Skeletal muscle tissue (tissue), 4 donors: ENCODE data around the gene KCTD11. TPM values are rescaled to one million over a fixed set of nuclear protein-coding genes. Genes with fewer than 3 reads are reported as not detected.
A peak's percentile ranks its signal among the peaks of the same experiment; 100 is the strongest.
"Not testable (repeated sequence)": the region's sequence is repeated elsewhere in the genome, so short reads cannot be mapped to it uniquely, and the experiment has no call there.

Source experiments
- H3K27ac ChIP-seq: one replicate; pipeline ENCODE4 v1.7.0; 2013; ENCODE audit warnings: mild to moderate bottlenecking, low read depth, low read length, inconsistent platforms
- H3K27me3 ChIP-seq, 3 donors: one replicate each; pipeline ENCODE4 v1.7.0; 2013; ENCODE audit warnings: low read length in 3 of 3; ENCODE audit not compliant: control insufficient read depth in 3 of 3, insufficient read depth in 3 of 3
- H3K36me3 ChIP-seq, 3 donors: one replicate each; pipeline ENCODE4 v1.7.0; 2013; ENCODE audit warnings: low read length in 3 of 3; ENCODE audit not compliant: control insufficient read depth in 3 of 3, insufficient read depth in 3 of 3
- H3K4me1 ChIP-seq, 3 donors: one replicate each; pipeline ENCODE4 v1.7.0; 2013; ENCODE audit warnings: low read length in 3 of 3, mild to moderate bottlenecking in 3 of 3; ENCODE audit not compliant: control insufficient read depth in 3 of 3, insufficient read depth in 3 of 3
- H3K4me3 ChIP-seq, 3 donors: one replicate each; pipeline ENCODE4 v1.7.0; 2013; ENCODE audit warnings: low read length in 3 of 3
- H3K9ac ChIP-seq, 3 donors: one replicate each; pipeline ENCODE4 v1.7.0; 2013; ENCODE audit warnings: low read length in 3 of 3, mild to moderate bottlenecking in 3 of 3, moderate library complexity in 2 of 3, low read depth in 1 of 3
- H3K9me3 ChIP-seq, 3 donors: one replicate each; pipeline ENCODE4 v1.7.0; 2013; ENCODE audit warnings: low read length in 3 of 3; ENCODE audit not compliant: control insufficient read depth in 3 of 3
- total RNA-seq: library from RNA; depleted of rRNA; stranded (reverse); fragments of >200 nt; gene quantifications from one replicate; pipeline ENCODE4 v1.2.3, GENCODE V29; 2014
- donor health status: Osteomylitis.

Gene KCTD11
- total RNA-seq, 1 donor from 2014 or later, result 4.2 TPM

DNA sequence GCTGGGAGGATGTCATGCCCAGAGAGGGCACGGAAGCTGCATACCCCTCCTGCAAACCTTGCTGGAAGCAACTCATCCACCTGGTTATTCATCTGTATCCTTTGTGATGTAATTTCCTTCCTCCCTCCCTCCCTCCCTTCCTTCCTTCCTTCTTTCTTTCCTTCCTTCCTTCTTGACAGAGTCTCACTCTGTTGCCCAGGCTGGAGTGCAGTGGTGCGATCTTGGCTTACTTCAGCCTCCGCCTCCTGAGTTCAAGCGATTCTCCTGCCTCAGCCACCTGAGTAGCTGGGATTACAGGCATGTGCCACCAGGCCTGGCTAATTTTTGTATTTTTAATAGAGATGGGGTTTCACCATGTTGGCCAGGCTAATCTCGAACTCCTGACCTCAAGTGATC, 16.6 kb downstream of the KCTD11 start:
- H3K4me1 ChIP-seq, H3K27ac ChIP-seq, H3K36me3 ChIP-seq, H3K4me3 ChIP-seq, H3K9me3 ChIP-seq, H3K27me3 ChIP-seq, H3K9ac ChIP-seq: not testable (repeated sequence)

GRCh38 chr17:7369825-7370224, 17.9 kb downstream of the KCTD11 start:
- Histone ChIP-seq H3K27ac (no peak overlapping the region), H3K27me3 (peaks cover 0 to 2% (median 0%) of the 10 kb centered on the region in 3 donors), H3K36me3 (no peaks in the 10 kb centered on the region), H3K9me3 (no peaks in the 10 kb centered on the region), H3K9ac (no peak overlapping the region), H3K4me3 (no peak overlapping the region), H3K4me1 (no peaks in the 10 kb centered on the region)

DNA sequence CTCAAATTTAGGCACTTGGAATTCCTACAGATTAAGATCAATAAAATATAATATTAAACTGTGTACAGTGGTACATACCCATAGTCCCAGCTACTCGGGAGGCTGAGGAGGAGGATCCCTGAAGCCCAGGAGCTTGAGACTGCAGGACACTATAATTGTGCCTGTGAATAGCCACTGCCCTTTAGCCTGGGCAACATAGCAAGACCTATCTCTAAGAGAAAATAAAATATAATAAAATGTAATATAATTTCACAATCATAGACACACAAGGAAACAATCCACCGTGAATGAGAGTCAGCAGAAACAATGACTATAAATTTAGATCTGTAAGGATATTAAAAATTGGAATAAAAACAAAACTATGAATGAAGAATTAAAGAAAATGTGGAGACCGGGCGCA, 18.9 kb downstream of the KCTD11 start:
- H3K4me3 ChIP-seq, result no peak overlapping the region
- H3K9ac ChIP-seq, result no peak overlapping the region
- no peak overlapping the region for H3K27ac ChIP-seq
- H3K4me1 ChIP-seq, result no peaks in the 10 kb centered on the region
- no peaks in the 10 kb centered on the region for H3K9me3 ChIP-seq
- no peaks in the 10 kb centered on the region for H3K36me3 ChIP-seq
- peaks cover 0 to 2% (median 0%) of the 10 kb centered on the region in 3 donors for H3K27me3 ChIP-seq

- Histone ChIP-seq H3K36me3 (no peaks in the 10 kb centered on the region), H3K9ac (no peak overlapping the region), H3K4me3 (no peak overlapping the region), H3K4me1 (no peaks in the 10 kb centered on the region), H3K27me3 (peaks cover 0 to 2% (median 0%) of the 10 kb centered on the region in 3 donors), H3K9me3 (no peaks in the 10 kb centered on the region), H3K27ac (no peak overlapping the region)
Observed at GRCh38 chr17:7374353-7374752, 22.4 kb downstream of the KCTD11 start.

DNA sequence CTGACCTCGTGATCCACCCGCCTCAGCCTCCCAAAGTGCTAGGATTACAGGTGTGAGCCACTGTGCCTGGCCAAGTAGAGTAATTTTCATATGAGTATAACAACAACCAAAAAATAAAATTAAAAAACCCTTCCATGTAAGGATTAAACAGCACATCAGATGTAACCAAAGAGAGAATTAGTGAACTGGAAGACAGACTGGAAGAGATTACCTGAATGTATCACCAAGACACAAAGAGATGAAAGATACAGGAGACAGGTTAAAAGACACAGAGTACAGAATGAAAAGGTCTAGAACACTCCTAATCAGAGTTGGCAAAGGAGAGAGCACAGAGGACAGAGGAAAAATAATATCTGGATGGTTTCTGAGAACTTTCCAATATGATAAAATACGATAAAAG, 27.2 kb downstream of the KCTD11 start:
- no peak overlapping the region for H3K27ac ChIP-seq
- H3K9me3 ChIP-seq, result no peaks in the 10 kb centered on the region
- peaks cover 10 to 37% (median 29%) of the 10 kb centered on the region in 3 donors for H3K27me3 ChIP-seq
- H3K36me3 ChIP-seq, result no peaks in the 10 kb centered on the region
- no peak overlapping the region for H3K9ac ChIP-seq
- H3K4me1 ChIP-seq, result peaks cover 24 to 34% (median 24%) of the 10 kb centered on the region in 3 donors
- no peak overlapping the region for H3K4me3 ChIP-seq

GRCh38 chr17:7380321-7380720, 28.4 kb downstream of the KCTD11 start:
- Histone ChIP-seq H3K27ac (peak overlapping the region; percentile 84), H3K4me3 (peak overlapping the region; percentile 65 to 70 (median 65)), H3K27me3 (peaks cover 10 to 43% (median 29%) of the 10 kb centered on the region in 3 donors), H3K9me3 (no peaks in the 10 kb centered on the region), H3K4me1 (peaks cover 24 to 34% (median 27%) of the 10 kb centered on the region in 3 donors), H3K36me3 (no peaks in the 10 kb centered on the region), H3K9ac (peak overlapping the region; percentile 72 to 87 (median 76))

DNA sequence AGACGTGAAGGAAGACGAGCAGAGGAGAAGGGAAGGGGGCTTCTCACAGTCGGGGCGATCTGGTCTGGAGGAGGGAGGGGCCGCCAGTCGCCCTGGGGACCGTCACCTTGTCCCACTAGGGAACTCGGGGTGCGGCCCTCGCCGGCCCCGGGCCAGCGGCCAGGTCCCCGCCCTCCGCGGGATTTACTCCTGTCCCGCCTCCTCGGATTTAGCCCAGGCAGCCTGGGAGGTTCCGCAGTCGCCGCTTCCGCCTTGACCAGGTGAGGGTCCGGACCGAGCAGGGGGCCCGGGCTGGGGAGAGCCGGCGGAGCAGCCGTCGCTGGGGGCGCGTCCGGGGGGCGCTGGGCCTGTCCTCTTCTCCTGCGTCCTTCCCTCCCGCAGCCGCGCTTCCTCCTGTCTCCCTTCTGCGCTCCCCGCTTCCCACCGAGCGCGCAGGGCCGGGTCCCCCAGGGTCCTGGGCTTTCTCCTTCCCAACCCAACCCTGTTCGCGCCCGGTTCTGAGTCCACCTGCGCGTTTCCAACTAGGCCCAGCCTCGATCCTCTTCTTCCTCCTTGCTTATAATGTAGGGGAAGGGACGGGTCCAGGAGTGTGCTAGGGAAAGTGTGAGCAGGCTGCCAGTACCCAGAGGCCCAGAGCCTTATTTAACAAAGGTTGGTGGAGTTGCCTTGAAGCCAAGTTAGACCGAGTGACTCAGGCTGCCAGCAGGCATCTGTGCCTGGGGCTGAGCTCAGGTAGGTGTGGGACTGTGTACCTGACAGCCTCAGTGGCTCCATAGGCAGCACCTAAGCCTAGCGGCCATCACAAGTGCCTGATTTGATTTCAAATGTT, 29.1 kb downstream of the KCTD11 start, which contains the start of gene TNK1:
Gene TNK1, plus strand, starts transcription at position 235 of the 829 bp plus-strand sequence. CDS start 1,838 bp downstream, outside the sequence.
- H3K9ac ChIP-seq, result peak within 1 kb of the TSS; percentile 72 to 87 (median 76)
- peak within 1 kb of the TSS; percentile 84 for H3K27ac ChIP-seq

GRCh38 chr17:7382901-7383300, 30.9 kb downstream of the KCTD11 start:
- peaks cover 10 to 43% (median 29%) of the 10 kb centered on the region in 3 donors for H3K27me3 ChIP-seq
- no peak overlapping the region for H3K4me3 ChIP-seq
- H3K9ac ChIP-seq, result no peak overlapping the region
- H3K27ac ChIP-seq, result no peak overlapping the region
- peaks cover 24 to 34% (median 27%) of the 10 kb centered on the region in 3 donors for H3K4me1 ChIP-seq
- H3K9me3 ChIP-seq, result no peaks in the 10 kb centered on the region
- no peaks in the 10 kb centered on the region for H3K36me3 ChIP-seq

More for the DNA sequence above, 29.1 kb downstream of the KCTD11 start, which contains the start of gene TNK1:
- peak within 1 kb of the TSS; percentile 65 to 70 (median 65) for H3K4me3 ChIP-seq
- peaks cover 10 to 43% (median 29%) of the 10 kb centered on the region in 3 donors for H3K27me3 ChIP-seq
- H3K36me3 ChIP-seq, result no peaks in the 10 kb centered on the region
- H3K4me1 ChIP-seq, result peaks cover 24 to 34% (median 27%) of the 10 kb centered on the region in 3 donors
- H3K9me3 ChIP-seq, result no peaks in the 10 kb centered on the region

GRCh38 chr17:7383371-7383741, 31.4 kb downstream of the KCTD11 start:
- H3K27me3 ChIP-seq, result peaks cover 10 to 43% (median 29%) of the 10 kb centered on the region in 3 donors
- peak overlapping the region; percentile 43 to 60 (median 48) for H3K4me3 ChIP-seq
- H3K36me3 ChIP-seq, result peaks cover 0 to under 1% (median 0%) of the 10 kb centered on the region in 3 donors
- peak overlapping the region in 1 of 3 donors; percentile 60 for H3K9ac ChIP-seq
- no peaks in the 10 kb centered on the region for H3K9me3 ChIP-seq
- peaks cover 24 to 34% (median 27%) of the 10 kb centered on the region in 3 donors for H3K4me1 ChIP-seq
- H3K27ac ChIP-seq, result no peak overlapping the region
